ENCODE results near the gene LHX4. TPM values are rescaled to one million over a fixed set of nuclear protein-coding genes. Genes with fewer than 3 reads are reported as not detected.

LHX4 gene
- total and polyA plus RNA-seq, 2 of the 4 experiments (the other 2 are of a cell fraction), result 0.05 to 0.18 TPM

DNA sequence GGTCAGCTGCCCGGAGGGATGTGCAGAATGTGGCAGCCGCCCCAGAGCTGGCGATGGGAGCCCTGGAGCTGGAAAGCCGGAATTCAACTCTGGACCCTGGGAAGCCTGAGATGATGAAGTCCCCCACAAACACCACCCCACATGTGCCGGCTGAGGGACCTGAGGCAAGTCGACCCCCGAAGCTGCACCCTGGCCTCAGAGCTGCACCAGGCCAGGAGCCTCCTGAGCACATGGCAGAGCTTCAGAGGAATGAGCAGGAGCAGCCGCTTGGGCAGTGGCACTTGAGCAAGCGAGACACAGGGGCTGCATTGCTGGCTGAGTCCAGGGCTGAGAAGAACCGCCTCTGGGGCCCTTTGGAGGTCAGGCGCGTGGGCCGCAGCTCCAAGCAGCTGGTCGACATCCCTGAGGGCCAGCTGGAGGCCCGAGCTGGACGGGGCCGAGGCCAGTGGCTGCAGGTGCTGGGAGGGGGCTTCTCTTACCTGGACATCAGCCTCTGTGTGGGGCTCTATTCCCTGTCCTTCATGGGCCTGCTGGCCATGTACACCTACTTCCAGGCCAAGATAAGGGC lies 33.5 kb upstream of the LHX4 start:
- Histone ChIP-seq H3K56ac (ENCODE audit: extremely low read depth, insufficient read depth, low read length) (no peak overlapping the region), H2AK9ac (replicated peaks; ENCODE audit: low read depth, low read length, poor library complexity) (no peak overlapping the region), H4K91ac (ENCODE audit: insufficient read depth, low read depth, low read length) (no peak overlapping the region), H3K18ac (ENCODE audit: low read depth, low read length) (no peak overlapping the region), H3K27me3 (ENCODE audit: control insufficient read depth, insufficient read depth, low read length) (no peaks in the 10 kb centered on the region), H3K9ac (ENCODE audit: low read depth, low read length) (no peak overlapping the region), H4K8ac (ENCODE audit: low read depth in 2 of 2, low read length in 2 of 2) (no peak overlapping the region), H3K9me1 (ENCODE audit: insufficient read depth, low read length) (peaks cover 9% of the 10 kb centered on the region), H2AFZ (replicated peaks; ENCODE audit: low read length, poor library complexity) (no peak overlapping the region), H3K9me3 (ENCODE audit: control insufficient read depth, insufficient read depth, low read length) (no peaks in the 10 kb centered on the region), H2BK20ac (ENCODE audit: low read depth, low read length) (no peak overlapping the region), H3K79me1 (ENCODE audit: low read depth in 1 of 2, low read length in 2 of 2) (peaks cover 7 to 33% of the 10 kb centered on the region in 2 experiments; a peak in 2 of 4 replicates), H3K4me2 (ENCODE audit: low read depth, low read length) (no peak overlapping the region), H3K23ac (ENCODE audit: low read depth, low read length) (no peak overlapping the region), H3K14ac (replicated peaks; ENCODE audit: low read depth, low read length) (no peak overlapping the region), H4K20me1 (ENCODE audit: insufficient read depth, low read length) (peaks cover 92% of the 10 kb centered on the region), H3K4me1 (ENCODE audit: control insufficient read depth, insufficient read depth, low read length) (no peaks in the 10 kb centered on the region), H2BK5ac (ENCODE audit: low read depth, low read length, poor library complexity, severe bottlenecking) (no peak overlapping the region), H4K5ac (ENCODE audit: low read depth, low read length) (no peak overlapping the region), H3K4me3 (ENCODE audit: insufficient read depth, low read depth, low read length) (no peak overlapping the region), H2BK120ac (ENCODE audit: low read depth, low read length) (no peak overlapping the region), H3K36me3 (ENCODE audit: control insufficient read depth, insufficient read depth, low read length) (peaks cover 99% of the 10 kb centered on the region), H2BK15ac (ENCODE audit: low read depth, low read length) (no peak overlapping the region), H3K27ac (ENCODE audit: insufficient read depth, low read length) (no peak overlapping the region), H3K4ac (ENCODE audit: low read depth, low read length) (no peak overlapping the region), H2AK5ac (ENCODE audit: low read depth, low read length) (no peak overlapping the region)
- WGBS, 2 experiments (ENCODE audit: extremely low coverage in 2 of 2, insufficient read length in 1 of 2), result 96% methylated on average over 4 of the region's 17 CpGs; no CpG with 5 or more reads in 1 of the 2 experiments
- TF ChIP-seq RFX5 (IDR thresholded peaks at IDR 0.05; ENCODE audit: low read depth, low read length), result no peak
- no peak for TF ChIP-seq FOS (IDR thresholded peaks at IDR 0.05; ENCODE audit: low read depth, low read length)
- no peak for TF ChIP-seq CEBPB (IDR thresholded peaks at IDR 0.05; ENCODE audit: low read depth, low read length)
- TF ChIP-seq MAFK (IDR thresholded peaks at IDR 0.05; ENCODE audit: low read depth, low read length), result no peak
- TF ChIP-seq CHD1 (IDR thresholded peaks at IDR 0.05; ENCODE audit: low read depth, low read length), result no peak
- no peak for TF ChIP-seq POLR2A (IDR thresholded peaks at IDR 0.05; ENCODE audit: low read depth, low read length)
- TF ChIP-seq BHLHE40 (IDR thresholded peaks at IDR 0.05; ENCODE audit: low read depth, low read length), result no peak
- no peak for TF ChIP-seq NFE2L2 (IDR thresholded peaks at IDR 0.05; ENCODE audit: low read depth, low read length)
- TF ChIP-seq, protein P1, sequence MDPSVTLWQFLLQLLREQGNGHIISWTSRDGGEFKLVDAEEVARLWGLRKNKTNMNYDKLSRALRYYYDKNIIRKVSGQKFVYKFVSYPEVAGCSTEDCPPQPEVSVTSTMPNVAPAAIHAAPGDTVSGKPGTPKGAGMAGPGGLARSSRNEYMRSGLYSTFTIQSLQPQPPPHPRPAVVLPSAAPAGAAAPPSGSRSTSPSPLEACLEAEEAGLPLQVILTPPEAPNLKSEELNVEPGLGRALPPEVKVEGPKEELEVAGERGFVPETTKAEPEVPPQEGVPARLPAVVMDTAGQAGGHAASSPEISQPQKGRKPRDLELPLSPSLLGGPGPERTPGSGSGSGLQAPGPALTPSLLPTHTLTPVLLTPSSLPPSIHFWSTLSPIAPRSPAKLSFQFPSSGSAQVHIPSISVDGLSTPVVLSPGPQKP (IDR thresholded peaks at IDR 0.05; ENCODE audit: borderline replicate concordance, low read depth, low read length), result no peak
- DNase-seq, result no peak
- dilution Hi-C loops (cut with HindIII; ENCODE audit: low sequenced_read_pairs, unreplicated experiment), result no loop called here
- no peak for ATAC-seq (ENCODE audit: low read depth)
- in situ Hi-C loops (cut with MboI; ENCODE audit: low sequenced_read_pairs), result no loop called here
- no TSS peak for BruUV-seq (replicated peaks)
- POLR2A ChIA-PET (ENCODE audit: unreplicated experiment), result no interaction called here
- CTCF ChIA-PET, result no interaction called here
- intact Hi-C loops (cut with micrococcal nuclease), result no loop called here

All from IMR-90 (cell line).